ENCODE measurements around the gene E2F2. TPM values are rescaled to one million over a fixed set of nuclear protein-coding genes. Genes with fewer than 3 reads are reported as not detected.

E2F2 gene
- total RNA-seq, 1 donor: under 0.01 TPM

- Histone ChIP-seq H4K20me1 (ENCODE audit: insufficient read depth, low read length) (peaks cover 9% of the 10 kb centered on the region), H3K79me2 (ENCODE audit: insufficient read depth, low read length) (peaks cover 5% of the 10 kb centered on the region), H3K4me3 (ENCODE audit: insufficient read depth, low read length) (no peak overlapping the region), H3K4me1 (ENCODE audit: insufficient read depth, low read length) (peaks cover 4% of the 10 kb centered on the region), H3K4me2 (ENCODE audit: insufficient read depth, low read length) (no peak overlapping the region), H3K27ac (ENCODE audit: low read depth, low read length) (no peak overlapping the region), H2AFZ (ENCODE audit: low read length) (no peak overlapping the region), H3K36me3 (ENCODE audit: insufficient read depth, low read length) (no peaks in the 10 kb centered on the region), H3K27me3 (ENCODE audit: insufficient read depth, low read length) (no peaks in the 10 kb centered on the region), H3K9me3 (ENCODE audit: low read depth, low read length) (no peaks in the 10 kb centered on the region)
- no peak for TF ChIP-seq CTCF (IDR thresholded peaks at IDR 0.05; ENCODE audit: extremely low read depth, low read depth, low read length)
- DNase-seq (ENCODE audit: insufficient read length, low spot score, missing footprints): no peak
Measured at GRCh38 chr1:23462766-23463165, 68.3 kb downstream of the E2F2 start.

GRCh38 chr1:23461050-23461449, 70.0 kb downstream of the E2F2 start:
- Histone ChIP-seq H4K20me1 (ENCODE audit: insufficient read depth, low read length) (peaks cover 18% of the 10 kb centered on the region), H3K27me3 (ENCODE audit: insufficient read depth, low read length) (no peaks in the 10 kb centered on the region), H3K4me3 (ENCODE audit: insufficient read depth, low read length) (no peak overlapping the region), H3K79me2 (ENCODE audit: insufficient read depth, low read length) (peaks cover 5% of the 10 kb centered on the region), H3K36me3 (ENCODE audit: insufficient read depth, low read length) (no peaks in the 10 kb centered on the region), H3K9me3 (ENCODE audit: low read depth, low read length) (no peaks in the 10 kb centered on the region), H3K4me1 (ENCODE audit: insufficient read depth, low read length) (peaks cover 13% of the 10 kb centered on the region), H3K27ac (ENCODE audit: low read depth, low read length) (no peak overlapping the region), H2AFZ (ENCODE audit: low read length) (no peak overlapping the region), H3K4me2 (ENCODE audit: insufficient read depth, low read length) (no peak overlapping the region)
- DNase-seq (ENCODE audit: insufficient read length, low spot score, missing footprints): no peak
- no peak for TF ChIP-seq CTCF (IDR thresholded peaks at IDR 0.05; ENCODE audit: extremely low read depth, low read depth, low read length)

DNA sequence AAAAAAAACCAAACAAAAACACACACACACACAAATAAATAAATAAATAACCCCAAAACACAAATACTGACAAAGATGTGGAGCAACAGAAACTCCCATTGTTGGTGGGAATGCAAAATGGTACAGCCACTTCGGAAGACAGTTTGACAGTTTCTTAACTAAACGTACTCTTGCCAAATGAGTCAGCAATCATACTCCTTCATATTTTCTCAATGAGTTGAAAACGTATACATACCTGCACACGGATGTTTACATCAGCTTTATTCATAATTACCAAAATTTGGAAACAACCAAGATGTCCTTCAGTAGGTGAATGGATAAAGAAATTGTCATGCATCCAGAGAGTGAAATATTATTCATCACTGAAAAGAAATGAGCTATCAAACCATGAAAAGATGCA, 70.5 kb downstream of the E2F2 start:
- H3K4me1 ChIP-seq (ENCODE audit: insufficient read depth, low read length): peaks cover 16% of the 10 kb centered on the region
- no peak overlapping the region for H2AFZ ChIP-seq (ENCODE audit: low read length)
- no peaks in the 10 kb centered on the region for H3K27me3 ChIP-seq (ENCODE audit: insufficient read depth, low read length)
- no peaks in the 10 kb centered on the region for H3K36me3 ChIP-seq (ENCODE audit: insufficient read depth, low read length)
- peaks cover 22% of the 10 kb centered on the region for H4K20me1 ChIP-seq (ENCODE audit: insufficient read depth, low read length)
- no peaks in the 10 kb centered on the region for H3K9me3 ChIP-seq (ENCODE audit: low read depth, low read length)
- no peak for TF ChIP-seq CTCF (IDR thresholded peaks at IDR 0.05; ENCODE audit: extremely low read depth, low read depth, low read length)
- no peak for DNase-seq (ENCODE audit: insufficient read length, low spot score, missing footprints)
- no peaks in the 10 kb centered on the region for H3K79me2 ChIP-seq (ENCODE audit: insufficient read depth, low read length)
- H3K4me2 ChIP-seq (ENCODE audit: insufficient read depth, low read length): no peak overlapping the region
- no peak overlapping the region for H3K4me3 ChIP-seq (ENCODE audit: insufficient read depth, low read length)
- H3K27ac ChIP-seq (ENCODE audit: low read depth, low read length): no peak overlapping the region

DNA sequence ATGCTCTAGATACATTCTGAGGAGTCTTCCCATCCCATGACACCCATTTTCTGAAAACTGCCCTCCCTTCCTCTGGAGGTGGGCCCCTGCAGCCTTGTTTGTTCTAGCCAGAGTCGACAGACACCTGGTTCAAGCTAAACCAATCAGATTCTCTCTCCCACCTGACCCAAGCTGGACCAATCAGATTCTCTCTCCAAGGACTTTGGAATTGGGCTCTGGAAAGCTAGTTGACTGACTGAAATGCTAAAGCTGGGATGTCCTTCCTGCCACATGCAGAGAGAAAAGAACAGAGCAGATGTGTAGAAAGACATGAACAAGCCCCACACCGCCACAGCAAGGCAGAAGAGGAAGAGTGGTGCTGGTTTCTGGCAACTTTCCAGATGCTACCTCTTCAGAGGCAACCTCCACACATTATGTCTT, 71.7 kb downstream of the E2F2 start:
- H4K20me1 ChIP-seq (ENCODE audit: insufficient read depth, low read length): peaks cover 20% of the 10 kb centered on the region
- H3K9me3 ChIP-seq (ENCODE audit: low read depth, low read length): no peaks in the 10 kb centered on the region
- H3K27ac ChIP-seq (ENCODE audit: low read depth, low read length): no peak overlapping the region

More for the DNA sequence above, 71.7 kb downstream of the E2F2 start:
- H3K4me3 ChIP-seq (ENCODE audit: insufficient read depth, low read length): no peak overlapping the region
- no peak for TF ChIP-seq CTCF (IDR thresholded peaks at IDR 0.05; ENCODE audit: extremely low read depth, low read depth, low read length)
- no peak overlapping the region for H2AFZ ChIP-seq (ENCODE audit: low read length)
- no peak overlapping the region for H3K4me2 ChIP-seq (ENCODE audit: insufficient read depth, low read length)
- H3K79me2 ChIP-seq (ENCODE audit: insufficient read depth, low read length): no peaks in the 10 kb centered on the region
- DNase-seq (ENCODE audit: insufficient read length, low spot score, missing footprints): no peak
- H3K4me1 ChIP-seq (ENCODE audit: insufficient read depth, low read length): peaks cover 16% of the 10 kb centered on the region
- no peaks in the 10 kb centered on the region for H3K27me3 ChIP-seq (ENCODE audit: insufficient read depth, low read length)
- H3K36me3 ChIP-seq (ENCODE audit: insufficient read depth, low read length): peaks cover 4% of the 10 kb centered on the region

Other genes with a start within 250 kb of the E2F2 start
- gene HNRNPR, start 186.9 kb downstream of the E2F2 start, total RNA-seq: 69.5 and 70.6 TPM in 2 replicates
- 32.4 and 32.9 TPM in 2 replicates for gene ZNF436, start 161.4 kb downstream of the E2F2 start, total RNA-seq
- 28.9 and 31.5 TPM in 2 replicates for gene TCEA3, start 106.5 kb downstream of the E2F2 start, total RNA-seq
- gene ASAP3, start 47.1 kb downstream of the E2F2 start, total RNA-seq: 107 and 119 TPM in 2 replicates
- 177 and 240 TPM in 2 replicates for gene ID3, start 28.3 kb upstream of the E2F2 start, total RNA-seq
- gene RPL11, start 160.6 kb upstream of the E2F2 start, total RNA-seq: 606 and 693 TPM in 2 replicates
- gene ELOA, start 212.2 kb upstream of the E2F2 start, total RNA-seq: 41.5 and 42.0 TPM in 2 replicates
- gene PITHD1, start 247.2 kb upstream of the E2F2 start, total RNA-seq: 29.8 and 31.1 TPM in 2 replicates

Data from osteoblast (primary cell).